Stomach (tissue), 9 donors: Measurements from ENCODE around the gene APOO. TPM values are rescaled to one million over a fixed set of nuclear protein-coding genes. Genes with fewer than 3 reads are reported as not detected.
A peak's percentile ranks its signal among the peaks of the same experiment; 100 is the strongest.

Experiments used
- DNase-seq, 2 donors: peaks; one replicate each; pipeline versions ENCODE4 v3.0.0 to v3.0.0-alpha.2; 2013 to 2019
- H3K27ac ChIP-seq, 5 donors: fragments of 200-600 bp in 4 of 5; sonication (generic) in 4 of 5; one replicate each; pipeline ENCODE4 v1.5.1; 2013 to 2019; ENCODE audit warnings: mild to moderate bottlenecking in 1 of 5, moderate library complexity in 1 of 5
- H3K27me3 ChIP-seq, 3 donors: fragments of 200-600 bp; sonication (generic); one replicate each; pipeline ENCODE4 v1.5.1; 2017 to 2019; ENCODE audit warnings: mixed run types in 1 of 3
- H3K36me3 ChIP-seq, 4 donors: fragments of 200-600 bp; sonication (generic); 1 replicate in 3 of 4; 2 replicates in 1 of 4; pipeline ENCODE4 v1.5.1; 2016 to 2019
- H3K4me1 ChIP-seq, 4 donors: fragments of 200-600 bp; sonication (generic); one replicate each; pipeline ENCODE4 v1.5.1; 2016 to 2019
- H3K4me3 ChIP-seq, 4 donors: fragments of 200-600 bp; sonication (generic) in 3 of 4; one replicate each; pipeline ENCODE4 v1.5.1; 2016 to 2019; ENCODE audit warnings: mild to moderate bottlenecking in 1 of 4
- H3K9me3 ChIP-seq, 4 donors: fragments of 200-600 bp; sonication (generic); one replicate each; pipeline ENCODE4 v1.5.1; 2016 to 2019
- CTCF ChIP-seq, 7 experiments: fragments of 450-650 bp in 4 of 7; fragments of 200-600 bp in 3 of 7; sonication (generic) in 3 of 7; IDR thresholded peaks; one replicate each; pipeline ENCODE4 v1.5.1; 2016 to 2019; ENCODE audit warnings: antibody characterized with exemption in 7 of 7, control low read depth in 2 of 7, mild to moderate bottlenecking in 1 of 7
- EP300 ChIP-seq: sonication (generic); formaldehyde crosslinking; IDR thresholded peaks from one replicate; pipeline ENCODE4 v1.6.1; 2017; ENCODE audit warnings: antibody characterized with exemption
- POLR2A ChIP-seq, 4 donors: fragments of 450-650 bp; IDR thresholded peaks; one replicate each; pipeline ENCODE4 v1.6.1; 2016; ENCODE audit warnings: antibody characterized with exemption in 4 of 4, control low read depth in 2 of 4, mild to moderate bottlenecking in 1 of 4, moderate library complexity in 1 of 4
- POLR2AphosphoS5 ChIP-seq, 3 donors: sonication (generic); formaldehyde crosslinking; IDR thresholded peaks; one replicate each; pipeline ENCODE4 v1.6.1; 2016; ENCODE audit warnings: antibody characterized with exemption in 3 of 3
- WGBS, 5 donors: extraction: QIAGEN DNeasy Blood & Tissue Kit in 3 of 5; methylation state at CpG; one replicate each; pipeline versions ENCODE4 v1.1.5 to v1.1.7; 2013 to 2018; 5-methylcytosine and 5-hydroxymethylcytosine counted together
- intact Hi-C: fragments of 100-400 bp; cut with DNase I; formaldehyde crosslinking; loops from one replicate; pipeline ENCODE4 v1.15.1; 2023; ENCODE audit warnings: low total_unique reads
- polyA plus RNA-seq, 3 donors: library from polyadenylated mRNA; stranded (reverse); fragments of 200-250 nt; gene quantifications; one replicate each; pipeline ENCODE4 v1.2.3, GENCODE V29; 2013
- total RNA-seq, 5 donors: library from RNA; depleted of rRNA; stranded (reverse); fragments of >200 nt; gene quantifications; one replicate each; pipeline versions ENCODE4 v1.1.0 to v1.2.3, GENCODE V29; 2014 to 2016
- donor health status: healthy with polysubstance abuse.
- donor health status: Bipolar disorder and iron deficiency.
- donor health status: healthy.

The APOO gene
- total and polyA plus RNA-seq, 8 donors = 2.0 to 29.4 (median 15.7) TPM

- no peaks in the 10 kb centered on the region for H3K9me3 ChIP-seq
- H3K36me3 ChIP-seq = peaks cover 3 to 18% (median 10%) of the 10 kb centered on the region in 4 donors
- intact Hi-C loops = no loop called here
- no peak for TF ChIP-seq POLR2A (IDR thresholded peaks at IDR 0.05)
- TF ChIP-seq POLR2AphosphoS5 (IDR thresholded peaks at IDR 0.05) = no peak
- TF ChIP-seq EP300 = no peak
- no peak for TF ChIP-seq CTCF (IDR thresholded peaks at IDR 0.05)
- H3K27me3 ChIP-seq = no peaks in the 10 kb centered on the region
- no peak for DNase-seq
- 78 to 97% (median 84%) methylated on average over 2 of the region's 2 CpGs for WGBS, 5 donors
- no peak overlapping the region for H3K4me3 ChIP-seq
- peak overlapping the region in 4 of 5 donors; percentile 24 to 68 (median 54) for H3K27ac ChIP-seq
- H3K4me1 ChIP-seq = peaks cover 0 to 7% (median 2%) of the 10 kb centered on the region in 4 donors
These were observed 120.0 kb downstream of the APOO start for GRCh38 chrX:23787745-23788118.

- intact Hi-C loops = no loop called here
- Histone ChIP-seq H3K36me3 (peaks cover 3 to 18% (median 10%) of the 10 kb centered on the region in 4 donors), H3K4me3 (peak overlapping the region in 1 of 4 donors; percentile 53), H3K27me3 (no peaks in the 10 kb centered on the region), H3K9me3 (no peaks in the 10 kb centered on the region), H3K27ac (peak overlapping the region; percentile 56 to 96 (median 95)), H3K4me1 (peaks cover 0 to 7% (median 2%) of the 10 kb centered on the region in 4 donors)
- DNase-seq = peak in 1 of 2 donors; percentile 57
- TF ChIP-seq EP300 = no peak
- TF ChIP-seq POLR2A (IDR thresholded peaks at IDR 0.05) = peak in 1 of 4 donors; percentile 22
- no peak for TF ChIP-seq CTCF (IDR thresholded peaks at IDR 0.05)
- TF ChIP-seq POLR2AphosphoS5 (IDR thresholded peaks at IDR 0.05) = peak in 2 of 3 donors; percentile 22 to 79
- WGBS, 5 donors = 46 to 65% (median 58%) methylated on average over 11 of the region's 11 CpGs
These were observed 121.4 kb downstream of the APOO start for GRCh38 chrX:23786268-23786815.

- intact Hi-C loops = no loop called here
- WGBS, 5 donors = 37 to 55% (median 46%) methylated on average over 2 of the region's 2 CpGs
- H3K4me3 ChIP-seq = peak overlapping the region; percentile 53 to 64 (median 56)
These were observed 122.2 kb downstream of the APOO start for GRCh38 chrX:23785580-23785979.

GRCh38 chrX:23784470-23785331, 123.0 kb downstream of the APOO start:
- peak in 2 of 3 donors; percentile 28 to 35 for TF ChIP-seq POLR2AphosphoS5 (IDR thresholded peaks at IDR 0.05)
- no peak for TF ChIP-seq POLR2A (IDR thresholded peaks at IDR 0.05)
- TF ChIP-seq CTCF (IDR thresholded peaks at IDR 0.05) = no peak
- no peak for TF ChIP-seq EP300
- peaks cover 0 to 7% (median 2%) of the 10 kb centered on the region in 4 donors for H3K4me1 ChIP-seq
- no peak for DNase-seq
- peak overlapping the region; percentile 28 to 96 (median 95) for H3K27ac ChIP-seq
- intact Hi-C loops = no loop called here
- H3K4me3 ChIP-seq = peak overlapping the region; percentile 53 to 64 (median 56)
- H3K36me3 ChIP-seq = peaks cover 3 to 18% (median 10%) of the 10 kb centered on the region in 4 donors
- H3K9me3 ChIP-seq = no peaks in the 10 kb centered on the region
- WGBS, 5 donors = 17 to 52% (median 34%) methylated on average over 8 of the region's 8 CpGs
- no peaks in the 10 kb centered on the region for H3K27me3 ChIP-seq

More at GRCh38 chrX:23785580-23785979, 122.2 kb downstream of the APOO start:
- DNase-seq = no peak
- Histone ChIP-seq H3K27ac (peak overlapping the region in 4 of 5 donors; percentile 94 to 96 (median 95)), H3K36me3 (peaks cover 3 to 18% (median 10%) of the 10 kb centered on the region in 4 donors), H3K9me3 (no peaks in the 10 kb centered on the region), H3K27me3 (no peaks in the 10 kb centered on the region), H3K4me1 (peaks cover 0 to 7% (median 2%) of the 10 kb centered on the region in 4 donors)
- TF ChIP-seq POLR2AphosphoS5 (IDR thresholded peaks at IDR 0.05) (peak in 1 of 3 donors; percentile 16), EP300 (no peak)
